KOPT-K1 (cell line): ENCODE measurements around the gene RBM20.
"Not testable (repeated sequence)": the region's sequence is repeated elsewhere in the genome, so short reads cannot be mapped to it uniquely, and the experiment has no call there.

Experiments
- H3K27ac ChIP-seq: fragments of 200-600 bp; sonication (generic); 2 replicates; pipeline ENCODE4 v1.5.1; 2016; ENCODE audit warnings: antibody characterized with exemption, mild to moderate bottlenecking, low read depth, low read length; ENCODE audit not compliant: poor library complexity, severe bottlenecking
- H3K36me3 ChIP-seq: fragments of 200-600 bp; sonication (generic); 2 replicates; pipeline ENCODE4 v1.5.1; 2017; ENCODE audit warnings: antibody characterized with exemption, mild to moderate bottlenecking, low read length, moderate library complexity; ENCODE audit not compliant: insufficient read depth
- H3K9me3 ChIP-seq: fragments of 200-600 bp; sonication (generic); 2 replicates; pipeline ENCODE4 v1.5.1; 2017; ENCODE audit warnings: antibody characterized with exemption, low read length, mild to moderate bottlenecking; ENCODE audit not compliant: insufficient read depth, poor library complexity, severe bottlenecking

RBM20 gene

DNA sequence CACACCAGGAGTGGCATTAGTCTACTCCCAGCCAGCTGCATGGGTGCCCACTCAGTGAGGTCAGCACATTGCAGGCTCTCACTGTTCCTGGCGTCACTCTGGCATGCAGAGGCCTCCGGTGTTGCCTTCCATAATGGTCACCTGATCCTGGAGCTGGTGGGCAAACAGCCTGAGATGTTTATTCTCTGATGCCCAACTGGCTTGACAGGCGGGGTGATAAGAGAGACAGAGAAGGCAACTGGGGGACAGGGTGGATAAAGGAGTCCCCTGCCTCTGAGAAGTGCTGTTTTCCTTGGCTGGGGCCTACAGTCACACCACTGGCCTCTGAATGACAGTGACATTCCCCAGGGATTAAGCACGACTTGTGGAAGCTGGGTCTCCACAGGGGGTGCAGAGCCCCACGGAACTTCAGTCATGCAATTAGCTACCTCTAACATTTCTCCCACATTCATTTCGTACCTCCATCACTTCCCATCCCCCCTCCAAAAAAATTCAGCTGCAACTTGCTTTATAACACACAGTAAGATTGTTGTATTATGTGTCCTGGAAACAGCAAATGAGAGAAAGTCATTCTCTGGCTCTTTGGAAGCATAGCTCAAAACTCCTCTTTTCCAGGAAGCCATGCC, 7.1 kb upstream of the RBM20 start:
- Histone ChIP-seq H3K27ac (no peak overlapping the region), H3K9me3 (no peaks in the 10 kb centered on the region), H3K36me3 (no peaks in the 10 kb centered on the region)

DNA sequence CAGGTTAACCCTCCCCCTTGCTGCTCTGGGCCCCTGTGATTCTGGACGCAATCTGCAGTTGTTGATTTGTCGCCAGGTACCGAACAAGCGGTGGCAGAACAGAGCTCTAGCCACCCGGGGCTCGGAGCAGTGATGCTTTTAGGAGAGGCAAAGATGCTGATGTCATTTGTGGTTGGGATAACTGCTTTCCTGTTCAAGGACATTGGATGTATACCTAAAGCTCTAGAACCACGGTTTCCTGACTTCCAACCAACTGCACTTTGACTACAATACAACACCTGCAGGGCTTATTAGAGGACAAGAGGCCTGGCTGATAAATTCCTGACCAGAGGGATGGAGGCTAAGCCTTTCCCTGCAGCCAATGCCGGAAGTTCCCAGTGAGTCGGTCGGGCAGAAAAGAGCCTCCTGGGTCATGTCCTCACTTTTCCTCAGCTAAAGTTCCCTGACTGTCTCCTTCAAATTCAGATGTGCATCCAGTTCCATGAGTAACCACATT, 6.5 kb upstream of the RBM20 start:
- H3K9me3 ChIP-seq = peaks cover under 1% of the 10 kb centered on the region
- no peaks in the 10 kb centered on the region for H3K36me3 ChIP-seq
- no peak overlapping the region for H3K27ac ChIP-seq

- Histone ChIP-seq H3K9me3 (peaks cover 8% of the 10 kb centered on the region), H3K36me3 (no peaks in the 10 kb centered on the region), H3K27ac (no peak overlapping the region)
These were observed 5.8 kb upstream of the RBM20 start for GRCh38 chr10:110638319-110638718.

DNA sequence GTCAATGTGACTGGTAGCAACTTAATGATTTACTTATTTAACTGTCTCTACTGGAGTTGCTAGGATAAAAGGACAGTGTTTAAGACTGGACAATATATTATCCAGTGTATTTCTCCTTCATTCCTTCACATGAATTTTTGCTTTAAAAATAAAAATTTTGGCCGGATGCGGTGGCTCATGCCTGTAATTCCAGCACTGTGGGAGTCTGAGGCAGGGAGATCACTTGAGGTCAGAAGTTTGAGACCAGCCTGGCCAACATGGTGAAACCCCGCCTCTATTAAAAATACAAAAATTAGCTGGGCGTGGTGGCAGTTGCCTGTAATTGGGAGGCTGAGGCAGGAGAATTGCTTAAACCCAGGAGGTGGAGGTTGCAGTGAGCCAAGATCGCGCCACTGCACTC, 5.1 kb upstream of the RBM20 start:
- H3K9me3 ChIP-seq = peaks cover 11% of the 10 kb centered on the region
- not testable (repeated sequence) for H3K27ac ChIP-seq, H3K36me3 ChIP-seq

GRCh38 chr10:110639858-110640257, 4.3 kb upstream of the RBM20 start:
- H3K27ac ChIP-seq, H3K36me3 ChIP-seq: not testable (repeated sequence)
- H3K9me3 ChIP-seq = peaks cover 11% of the 10 kb centered on the region

GRCh38 chr10:110641256-110641655, 2.9 kb upstream of the RBM20 start:
- Histone ChIP-seq H3K9me3 (peaks cover 11% of the 10 kb centered on the region), H3K27ac (no peak overlapping the region), H3K36me3 (no peaks in the 10 kb centered on the region)

DNA sequence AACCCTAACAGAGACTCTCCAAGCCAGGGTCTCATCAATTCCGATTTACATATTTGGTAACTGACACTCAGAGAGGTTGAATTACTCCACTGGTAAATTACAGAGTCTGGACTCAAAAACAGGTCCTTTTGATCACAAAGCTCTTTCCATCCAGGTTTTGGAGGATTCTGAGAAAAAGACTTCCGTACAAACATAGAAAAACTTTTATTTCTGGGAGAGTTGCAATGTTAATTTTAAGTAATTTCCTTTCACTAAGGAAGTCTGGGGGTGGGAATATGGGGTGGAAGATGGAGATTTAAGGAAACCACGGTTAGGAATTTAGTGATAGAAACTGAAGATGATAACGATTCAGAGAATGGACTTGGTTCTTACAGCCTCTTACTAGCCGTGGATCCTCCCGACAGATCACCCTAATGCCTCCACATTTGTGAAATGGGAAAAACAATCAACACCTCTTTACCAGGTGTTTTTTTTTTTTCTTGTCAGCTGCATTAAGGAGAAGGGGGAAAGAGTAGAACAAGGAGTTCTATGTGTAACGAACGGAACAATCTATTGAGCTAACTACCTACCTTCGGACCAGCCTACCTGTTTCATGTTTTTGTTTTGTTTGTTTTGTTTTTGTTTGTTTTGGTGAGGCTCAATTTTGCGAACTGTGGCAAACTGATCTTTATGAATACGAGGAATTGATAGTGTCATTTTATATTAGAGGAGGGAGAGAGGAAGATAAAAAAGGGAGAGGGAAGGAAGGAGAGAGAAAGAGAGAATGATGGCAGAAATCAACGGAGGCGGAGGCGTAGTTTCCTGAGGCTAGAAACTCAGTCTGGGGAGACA, 1.7 kb upstream of the RBM20 start:
- H3K27ac ChIP-seq = no peak overlapping the region
- H3K36me3 ChIP-seq = no peaks in the 10 kb centered on the region

DNA sequence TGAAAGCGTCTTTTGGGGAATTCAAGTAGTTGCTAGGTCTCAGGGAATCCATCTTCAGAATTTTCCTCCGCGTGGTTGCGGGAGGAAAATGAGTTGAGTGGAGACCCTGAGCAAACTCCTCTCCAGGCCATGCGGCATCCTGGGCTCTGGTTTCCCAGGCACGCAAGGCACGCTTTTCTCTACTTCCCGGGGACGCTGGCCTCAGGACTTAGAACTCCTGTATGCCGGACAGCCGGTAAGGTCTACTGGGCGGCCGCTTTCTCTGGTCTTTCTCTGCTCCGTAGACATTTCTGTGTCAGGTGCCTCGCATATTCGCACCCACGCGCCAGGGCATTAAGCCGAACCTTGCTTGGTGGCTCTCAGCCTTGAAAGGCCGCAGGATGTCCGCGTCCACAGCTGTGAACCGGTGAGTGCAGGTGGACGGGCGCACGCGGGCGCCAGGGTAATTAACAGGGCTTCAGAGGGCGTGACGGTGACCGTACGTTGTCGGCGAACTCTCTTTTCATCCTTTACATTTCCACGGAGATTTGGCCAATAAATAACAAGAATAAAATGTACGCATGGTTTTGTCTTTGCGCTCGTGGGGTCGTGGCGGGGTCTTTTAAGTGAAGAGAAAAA, 992 bp upstream of the RBM20 start:
- H3K9me3 ChIP-seq = peaks cover 11% of the 10 kb centered on the region
- H3K27ac ChIP-seq = no peak overlapping the region
- H3K36me3 ChIP-seq = no peaks in the 10 kb centered on the region

More for the DNA sequence above, 1.7 kb upstream of the RBM20 start:
- H3K9me3 ChIP-seq = peaks cover 11% of the 10 kb centered on the region

DNA sequence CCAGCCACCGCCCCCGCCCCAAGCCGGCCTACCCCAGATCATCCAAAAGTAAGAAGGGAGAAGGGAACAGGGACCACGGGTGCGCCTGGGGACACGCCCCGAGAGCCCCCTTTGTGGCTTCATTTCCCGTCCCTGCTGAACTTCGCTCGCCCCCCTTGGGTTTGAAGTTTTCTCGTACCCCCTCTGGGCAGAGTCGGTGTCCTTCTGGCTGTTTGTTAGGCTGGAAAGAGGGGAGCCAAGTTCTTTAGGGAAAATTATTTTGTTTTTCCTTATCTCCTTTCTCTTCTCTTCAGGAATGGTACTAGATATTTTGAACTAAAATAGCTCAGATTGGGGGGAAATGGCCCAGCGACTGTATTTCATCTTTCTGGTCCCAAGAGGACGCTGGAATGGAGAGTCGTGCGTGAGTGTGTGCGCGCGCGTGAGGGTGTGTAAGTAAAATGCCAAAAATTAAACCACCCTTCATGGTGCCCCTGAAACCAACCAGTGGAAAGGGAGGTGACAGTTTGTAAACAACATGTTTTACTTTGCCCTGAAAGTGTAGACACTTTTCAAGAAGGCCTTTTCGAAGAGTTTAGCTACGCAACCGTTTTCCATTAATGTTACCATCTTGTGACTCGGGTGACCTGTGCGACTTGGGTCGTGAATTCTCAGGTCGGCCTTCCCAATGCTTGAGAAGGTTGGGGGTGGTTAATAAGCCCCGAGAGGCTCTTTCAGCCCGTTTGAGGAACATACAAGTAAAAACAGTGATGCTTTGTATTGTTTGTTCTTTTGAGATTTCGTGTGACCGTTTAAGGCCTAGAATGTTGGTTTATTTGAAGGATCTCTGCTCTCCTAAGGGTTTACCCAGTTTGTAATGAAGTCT, 694 bp downstream of the RBM20 start:
- no peak overlapping the region for H3K27ac ChIP-seq
- no peaks in the 10 kb centered on the region for H3K36me3 ChIP-seq

DNA sequence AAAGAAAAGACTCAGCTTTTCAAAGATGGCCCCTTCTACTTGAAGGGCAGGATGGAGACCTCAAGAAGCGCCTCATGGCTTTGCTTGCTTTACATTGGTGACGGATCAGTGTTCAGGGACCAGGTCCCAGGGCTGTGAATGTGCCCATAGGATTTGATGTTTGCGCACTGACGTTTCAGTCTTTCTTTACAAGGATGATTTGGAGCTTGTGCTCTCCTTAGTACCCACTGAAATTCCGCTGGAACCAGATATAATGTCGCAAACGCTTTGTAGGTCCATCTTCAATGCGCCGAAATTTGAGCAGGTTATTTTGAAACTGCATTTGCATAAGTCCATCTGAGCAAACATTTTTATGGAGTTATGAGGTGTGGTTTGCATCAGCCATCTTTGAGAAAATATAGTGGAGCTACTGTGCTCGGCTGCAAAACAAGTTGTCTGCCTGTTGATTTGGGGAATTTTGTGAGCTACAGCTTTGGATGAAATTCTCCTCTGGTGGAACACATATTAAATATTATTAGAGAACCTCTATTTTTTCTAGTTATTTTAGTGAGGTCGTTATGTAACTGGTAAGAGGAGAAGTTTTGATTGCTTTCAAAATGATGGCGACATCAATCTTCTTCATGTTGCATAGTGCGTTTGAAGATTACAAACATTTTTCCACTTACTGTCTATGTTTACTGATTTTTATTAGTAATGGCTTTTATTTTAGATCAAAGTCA, 2.4 kb downstream of the RBM20 start:
- no peak overlapping the region for H3K27ac ChIP-seq
- peaks cover 11% of the 10 kb centered on the region for H3K9me3 ChIP-seq
- H3K36me3 ChIP-seq = no peaks in the 10 kb centered on the region

More for the DNA sequence above, 694 bp downstream of the RBM20 start:
- peaks cover 11% of the 10 kb centered on the region for H3K9me3 ChIP-seq

DNA sequence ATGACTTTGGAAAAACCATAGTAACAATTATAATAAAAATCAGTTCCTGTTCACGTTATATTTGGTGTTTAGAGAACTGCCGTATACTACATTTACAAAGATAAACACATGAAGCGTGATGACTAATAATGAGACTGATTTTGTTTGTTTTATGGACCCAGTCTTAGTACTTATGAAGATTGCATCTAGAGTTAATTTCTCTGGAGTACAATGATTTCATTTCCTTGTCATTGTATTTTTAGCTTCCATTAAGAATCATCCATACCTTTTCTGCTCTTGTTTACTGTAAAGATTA, 2.9 kb downstream of the RBM20 start:
- Histone ChIP-seq H3K36me3 (no peaks in the 10 kb centered on the region), H3K27ac (no peak overlapping the region), H3K9me3 (peaks cover 11% of the 10 kb centered on the region)

- H3K36me3 ChIP-seq = no peaks in the 10 kb centered on the region
- no peaks in the 10 kb centered on the region for H3K9me3 ChIP-seq
- H3K27ac ChIP-seq = no peak overlapping the region
These were observed 4.7 kb downstream of the RBM20 start for GRCh38 chr10:110648692-110649346.

- no peak overlapping the region for H3K27ac ChIP-seq
- H3K9me3 ChIP-seq = no peaks in the 10 kb centered on the region
- H3K36me3 ChIP-seq = no peaks in the 10 kb centered on the region
These were observed 5.5 kb downstream of the RBM20 start for GRCh38 chr10:110649347-110650264.
